Fibroblast of lung (primary cell): ENCODE data around the gene RIMS1.

Source experiments
- EZH2 ChIP-seq: IDR thresholded peaks from 2 replicates; pipeline ENCODE4 v1.5.1; 2012; ENCODE audit warnings: low read length, control low read depth, mild to moderate bottlenecking; ENCODE audit errors: missing control alignments
- TF ChIP-seq, protein P1 (sequence below), 2 donors: IDR thresholded peaks in 1 of 2; conservative IDR thresholded peaks in 1 of 2; 1 replicate in 1 of 2; 2 replicates in 1 of 2; pipeline ENCODE4 v1.5.1; 2011 to 2012; ENCODE audit warnings: low read length in 2 of 2, control low read depth in 1 of 2, inconsistent platforms in 1 of 2, low read depth in 1 of 2, mild to moderate bottlenecking in 1 of 2

DNA sequence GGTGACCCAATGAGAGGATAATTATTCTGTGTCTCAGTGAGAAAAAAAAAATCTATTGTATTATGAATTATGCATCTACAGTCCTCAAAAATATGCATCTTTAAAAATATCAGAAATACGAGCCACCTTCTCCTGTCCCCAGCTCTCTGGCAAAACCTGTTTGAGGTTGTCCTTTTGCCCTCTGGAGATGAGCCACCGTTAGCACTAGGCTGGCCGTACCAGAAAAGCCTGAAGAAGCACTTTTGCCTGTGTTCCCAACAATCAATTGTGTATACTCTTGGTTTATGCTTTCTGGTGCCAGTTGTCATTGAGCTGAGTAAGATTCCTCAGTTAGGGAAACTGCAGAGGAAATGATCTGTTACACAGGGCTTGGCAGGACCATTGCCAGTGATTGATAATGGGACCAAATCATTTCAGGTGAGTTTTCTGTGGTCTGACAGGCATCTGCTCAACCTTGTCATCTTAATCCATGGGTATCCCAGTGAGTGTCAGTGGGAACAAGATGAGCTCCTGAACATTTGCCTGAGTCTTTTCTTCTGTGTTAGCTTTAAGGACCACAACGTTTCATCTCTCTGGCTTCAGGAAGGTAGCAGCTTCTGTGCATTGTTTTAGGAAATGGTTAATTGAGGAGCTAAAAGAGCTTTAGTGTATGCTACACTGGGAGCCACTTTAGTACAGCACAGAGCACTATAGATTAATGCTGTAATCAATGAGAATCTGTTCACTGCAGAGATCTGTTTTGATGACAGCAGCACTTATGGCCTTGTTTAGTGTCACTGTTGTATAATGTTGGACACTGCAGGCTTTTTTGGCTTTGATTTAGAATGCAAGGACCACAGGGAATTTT lies 330.1 kb downstream of the RIMS1 start:
- TF ChIP-seq, protein P1, sequence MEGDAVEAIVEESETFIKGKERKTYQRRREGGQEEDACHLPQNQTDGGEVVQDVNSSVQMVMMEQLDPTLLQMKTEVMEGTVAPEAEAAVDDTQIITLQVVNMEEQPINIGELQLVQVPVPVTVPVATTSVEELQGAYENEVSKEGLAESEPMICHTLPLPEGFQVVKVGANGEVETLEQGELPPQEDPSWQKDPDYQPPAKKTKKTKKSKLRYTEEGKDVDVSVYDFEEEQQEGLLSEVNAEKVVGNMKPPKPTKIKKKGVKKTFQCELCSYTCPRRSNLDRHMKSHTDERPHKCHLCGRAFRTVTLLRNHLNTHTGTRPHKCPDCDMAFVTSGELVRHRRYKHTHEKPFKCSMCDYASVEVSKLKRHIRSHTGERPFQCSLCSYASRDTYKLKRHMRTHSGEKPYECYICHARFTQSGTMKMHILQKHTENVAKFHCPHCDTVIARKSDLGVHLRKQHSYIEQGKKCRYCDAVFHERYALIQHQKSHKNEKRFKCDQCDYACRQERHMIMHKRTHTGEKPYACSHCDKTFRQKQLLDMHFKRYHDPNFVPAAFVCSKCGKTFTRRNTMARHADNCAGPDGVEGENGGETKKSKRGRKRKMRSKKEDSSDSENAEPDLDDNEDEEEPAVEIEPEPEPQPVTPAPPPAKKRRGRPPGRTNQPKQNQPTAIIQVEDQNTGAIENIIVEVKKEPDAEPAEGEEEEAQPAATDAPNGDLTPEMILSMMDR (conservative IDR thresholded peaks at IDR 0.05 in 1 of 2, IDR thresholded peaks at IDR 0.05 in 1 of 2; ENCODE audit: low read depth in 1 of 2, low read length in 2 of 2) = no peak
- no peak for TF ChIP-seq EZH2
